ENCODE results near the gene TCF7L1. TPM values are rescaled to one million over a fixed set of nuclear protein-coding genes. Genes with fewer than 3 reads are reported as not detected.

TCF7L1 gene
- total and polyA plus RNA-seq, 9 of the 15 experiments (the other 6 are each of a cell fraction or from before 2014, with no cell fraction given), result 0.03 to 0.11 (median 0.07) TPM; not detected in 5

DNA sequence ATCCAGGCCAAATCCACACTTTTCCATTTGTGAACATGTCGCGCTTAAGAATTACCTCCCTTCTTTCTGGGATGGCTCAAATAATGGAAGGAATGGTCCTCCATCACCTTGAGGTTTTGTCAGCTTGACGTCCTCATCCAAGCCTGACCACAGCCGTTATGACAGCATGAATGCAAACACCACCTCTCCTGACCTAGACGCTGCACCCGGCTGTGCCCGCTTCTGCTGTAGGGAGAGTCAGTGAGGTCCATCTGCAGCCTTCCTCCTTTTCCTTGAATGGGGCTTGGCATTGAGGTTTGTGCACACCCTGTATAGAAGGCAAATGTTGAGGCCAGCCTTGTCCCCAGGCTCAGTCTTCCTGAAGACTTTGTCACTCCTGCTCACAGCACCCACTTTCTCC is 109.1 kb downstream of the TCF7L1 start:
- Histone ChIP-seq H3K4me2 (ENCODE audit: insufficient read depth, low read length) (no peak overlapping the region), H3K36me3 (ENCODE audit: control insufficient read depth, insufficient read depth, low read length) (no peaks in the 10 kb centered on the region), H3K27ac (ENCODE audit: extremely low read depth, low read depth, low read length) (no peak overlapping the region), H3K9ac (ENCODE audit: insufficient read depth in 1 of 2, low read depth in 2 of 2, low read length in 2 of 2) (no peak overlapping the region), H3K4me1 (replicated peaks in 1 of 2; ENCODE audit: control insufficient read depth in 2 of 2, insufficient read depth in 2 of 2, low read length in 2 of 2) (no peaks in the 10 kb centered on the region), H3K4me3 (no peak overlapping the region), H3K9me1 (ENCODE audit: control insufficient read depth, insufficient read depth, low read length) (no peaks in the 10 kb centered on the region), H3K79me2 (ENCODE audit: control insufficient read depth, insufficient read depth, low read length) (no peaks in the 10 kb centered on the region), H3K27me3 (ENCODE audit: control insufficient read depth in 2 of 2, insufficient read depth in 2 of 2, low read length in 2 of 2) (peaks cover 38 to 72% of the 10 kb centered on the region in 2 experiments), H2AFZ (ENCODE audit: low read depth, low read length) (no peak overlapping the region), H4K20me1 (replicated peaks; ENCODE audit: control insufficient read depth, insufficient read depth, low read length) (no peaks in the 10 kb centered on the region), H3K9me3 (replicated peaks; ENCODE audit: control insufficient read depth, insufficient read depth, low read depth, low read length) (no peaks in the 10 kb centered on the region)
- POLR2A ChIA-PET, result no interaction called here
- no peak for ATAC-seq
- DNase-seq (ENCODE audit: extremely low read depth in 1 of 4, low spot score in 3 of 4), result no peak
- intact Hi-C loops (cut with micrococcal nuclease) (loop anchor here (2.0 to 5.0 kb wide), 2 partner anchors 55 to 112 kb away; no protein-coding TSS in a partner anchor), in situ Hi-C loops (cut with MboI) (no loop called here)
- CTCF ChIA-PET (ENCODE audit: low intra/inter-chr PET ratio), result interaction anchor here (0.7 kb wide), 1 partner anchor 848 kb away, joined by 3 read pairs; no protein-coding TSS in a partner anchor
- WGBS (ENCODE audit: insufficient coverage, low coverage, missing lambda C conversion rate), result 10% methylated on average over 7 of the region's 7 CpGs
- TF ChIP-seq SAP30 (IDR thresholded peaks at IDR 0.05; ENCODE audit: borderline replicate concordance, insufficient read depth, low read depth, low read length, poor library complexity, severe bottlenecking), result no peak
- no peak for TF ChIP-seq HDAC2 (IDR thresholded peaks at IDR 0.05)
- TF ChIP-seq NR4A1 (CRISPR knock-in tag; IDR thresholded peaks at IDR 0.05), result no peak
- no peak for TF ChIP-seq NR4A1 (tag; IDR thresholded peaks at IDR 0.05)
- TF ChIP-seq NFRKB (IDR thresholded peaks at IDR 0.05; ENCODE audit: low read depth), result no peak
- TF ChIP-seq CHCHD3 (CRISPR knock-in tag; IDR thresholded peaks at IDR 0.05), result no peak
- TF ChIP-seq CHD2 (IDR thresholded peaks at IDR 0.05; ENCODE audit: low read depth, low read length), result no peak
- TF ChIP-seq TAF1 (IDR thresholded peaks at IDR 0.05; ENCODE audit: control insufficient read depth, extremely low read depth, insufficient read depth, low read length, severe bottlenecking), result no peak
- no peak for TF ChIP-seq ZNF41 (CRISPR knock-in tag; conservative IDR thresholded peaks at IDR 0.05)
- no peak for TF ChIP-seq ZNF699 (CRISPR knock-in tag; IDR thresholded peaks at IDR 0.05; ENCODE audit: insufficient replicate concordance)
- TF ChIP-seq GABPB2 (CRISPR knock-in tag; conservative IDR thresholded peaks at IDR 0.05), result no peak
- no peak for TF ChIP-seq RBFOX2 (IDR thresholded peaks at IDR 0.05; ENCODE audit: low read depth, low read length)
- TF ChIP-seq, protein P1, sequence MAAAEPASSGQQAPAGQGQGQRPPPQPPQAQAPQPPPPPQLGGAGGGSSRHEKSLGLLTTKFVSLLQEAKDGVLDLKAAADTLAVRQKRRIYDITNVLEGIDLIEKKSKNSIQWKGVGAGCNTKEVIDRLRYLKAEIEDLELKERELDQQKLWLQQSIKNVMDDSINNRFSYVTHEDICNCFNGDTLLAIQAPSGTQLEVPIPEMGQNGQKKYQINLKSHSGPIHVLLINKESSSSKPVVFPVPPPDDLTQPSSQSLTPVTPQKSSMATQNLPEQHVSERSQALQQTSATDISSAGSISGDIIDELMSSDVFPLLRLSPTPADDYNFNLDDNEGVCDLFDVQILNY (CRISPR knock-in tag; IDR thresholded peaks at IDR 0.05), result no peak
- TF ChIP-seq HDGF (IDR thresholded peaks at IDR 0.05), result no peak
- TF ChIP-seq, protein P2, sequence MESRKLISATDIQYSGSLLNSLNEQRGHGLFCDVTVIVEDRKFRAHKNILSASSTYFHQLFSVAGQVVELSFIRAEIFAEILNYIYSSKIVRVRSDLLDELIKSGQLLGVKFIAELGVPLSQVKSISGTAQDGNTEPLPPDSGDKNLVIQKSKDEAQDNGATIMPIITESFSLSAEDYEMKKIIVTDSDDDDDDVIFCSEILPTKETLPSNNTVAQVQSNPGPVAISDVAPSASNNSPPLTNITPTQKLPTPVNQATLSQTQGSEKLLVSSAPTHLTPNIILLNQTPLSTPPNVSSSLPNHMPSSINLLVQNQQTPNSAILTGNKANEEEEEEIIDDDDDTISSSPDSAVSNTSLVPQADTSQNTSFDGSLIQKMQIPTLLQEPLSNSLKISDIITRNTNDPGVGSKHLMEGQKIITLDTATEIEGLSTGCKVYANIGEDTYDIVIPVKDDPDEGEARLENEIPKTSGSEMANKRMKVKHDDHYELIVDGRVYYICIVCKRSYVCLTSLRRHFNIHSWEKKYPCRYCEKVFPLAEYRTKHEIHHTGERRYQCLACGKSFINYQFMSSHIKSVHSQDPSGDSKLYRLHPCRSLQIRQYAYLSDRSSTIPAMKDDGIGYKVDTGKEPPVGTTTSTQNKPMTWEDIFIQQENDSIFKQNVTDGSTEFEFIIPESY (CRISPR knock-in tag; IDR thresholded peaks at IDR 0.05), result no peak
- no peak for TF ChIP-seq TCF7 (IDR thresholded peaks at IDR 0.05; ENCODE audit: borderline replicate concordance)
- TF ChIP-seq XRCC5 (IDR thresholded peaks at IDR 0.05; ENCODE audit: low read depth, low read length), result no peak
- TF ChIP-seq, protein P3, sequence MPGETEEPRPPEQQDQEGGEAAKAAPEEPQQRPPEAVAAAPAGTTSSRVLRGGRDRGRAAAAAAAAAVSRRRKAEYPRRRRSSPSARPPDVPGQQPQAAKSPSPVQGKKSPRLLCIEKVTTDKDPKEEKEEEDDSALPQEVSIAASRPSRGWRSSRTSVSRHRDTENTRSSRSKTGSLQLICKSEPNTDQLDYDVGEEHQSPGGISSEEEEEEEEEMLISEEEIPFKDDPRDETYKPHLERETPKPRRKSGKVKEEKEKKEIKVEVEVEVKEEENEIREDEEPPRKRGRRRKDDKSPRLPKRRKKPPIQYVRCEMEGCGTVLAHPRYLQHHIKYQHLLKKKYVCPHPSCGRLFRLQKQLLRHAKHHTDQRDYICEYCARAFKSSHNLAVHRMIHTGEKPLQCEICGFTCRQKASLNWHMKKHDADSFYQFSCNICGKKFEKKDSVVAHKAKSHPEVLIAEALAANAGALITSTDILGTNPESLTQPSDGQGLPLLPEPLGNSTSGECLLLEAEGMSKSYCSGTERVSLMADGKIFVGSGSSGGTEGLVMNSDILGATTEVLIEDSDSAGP (CRISPR knock-in tag; IDR thresholded peaks at IDR 0.05), result no peak
- BruUV-seq (replicated peaks), result no TSS peak
- FAIRE-seq, result no peak

All from K562 (cell line).